Bronchial smooth muscle cell (primary cell): ENCODE data around the gene ZNF724. TPM values are rescaled to one million over a fixed set of nuclear protein-coding genes. Genes with fewer than 3 reads are reported as not detected.

ENCODE experiments used
- total RNA-seq: library from RNA; depleted of rRNA; stranded (reverse); fragments of >200 nt; gene quantifications from 2 replicates; pipeline ENCODE4 v1.2.1, GENCODE V29; 2014

The ZNF724 gene
- 1.4 and 2.2 TPM in 2 replicates for total RNA-seq

DNA sequence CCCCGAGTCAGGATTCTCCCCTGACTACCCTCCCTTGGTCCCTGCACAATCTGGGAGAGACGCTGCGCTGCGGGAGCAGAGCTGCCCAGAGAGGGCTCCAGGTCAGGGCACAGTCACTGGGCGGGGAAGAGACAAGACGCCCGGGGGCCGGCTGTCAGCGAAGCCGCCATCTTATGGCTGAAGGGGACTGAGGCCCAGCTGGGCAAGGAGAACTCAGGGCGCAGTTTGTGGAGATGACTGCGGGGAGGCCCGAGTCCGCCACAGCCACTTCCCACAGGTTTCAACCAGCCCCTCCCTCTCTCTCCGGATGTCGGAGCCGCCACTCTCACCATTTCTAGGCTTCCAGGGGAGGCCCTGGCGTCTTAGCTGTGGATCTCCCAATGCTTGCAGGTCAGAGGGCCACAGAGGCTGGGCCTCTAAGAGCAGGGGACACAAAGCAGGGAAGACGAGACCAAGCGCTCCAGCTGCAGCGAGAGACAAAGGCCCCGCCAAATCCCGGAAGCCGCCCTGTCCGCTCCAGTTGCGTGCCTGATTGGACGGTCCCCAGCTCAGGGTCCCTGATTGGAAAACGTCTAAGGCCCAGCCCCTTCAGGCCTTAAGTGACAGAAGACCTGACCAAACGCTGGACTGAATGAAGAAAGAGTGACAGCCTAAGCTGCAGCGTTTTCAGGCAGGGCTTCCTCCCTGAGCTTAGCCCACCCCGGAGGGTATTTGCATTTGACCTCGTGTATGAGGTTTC, at the start of gene ZNF724:
Gene ZNF724 (minus strand): TSS at position 484 of the 739 bp plus-strand sequence. CDS start 152 bp downstream, at position 332.

Other genes with a start within 250 kb of the ZNF724 start
- 0.16 TPM in 1 of 2 replicates, not detected in the other for gene ZNF728, start 247.2 kb downstream of the ZNF724 start, total RNA-seq
- 0.52 and 0.63 TPM in 2 replicates for gene ZNF730, start 133.4 kb downstream of the ZNF724 start, total RNA-seq
- 7.3 and 14.3 TPM in 2 replicates for gene ZNF91, start 145.1 kb upstream of the ZNF724 start, total RNA-seq